Neural cell (in vitro differentiated cells): ENCODE measurements around the gene EHMT1. TPM values are rescaled to one million over a fixed set of nuclear protein-coding genes. Genes with fewer than 3 reads are reported as not detected.

ENCODE experiments used
- H2AFZ ChIP-seq: fragments of 200-600, 300-800 bp; sonication (generic), shearing (Covaris generic); 2 replicates; pipeline ENCODE4 v1.6.0; 2014; ENCODE audit warnings: low read depth, mild to moderate bottlenecking, antibody characterized with exemption, low read length, moderate library complexity
- H3F3A ChIP-seq: fragments of 200-600 bp; shearing (Covaris generic); 2 replicates; pipeline ENCODE4 v1.6.1; 2016; ENCODE audit warnings: mild to moderate bottlenecking, moderate library complexity, mixed read lengths, antibody characterized with exemption, low read length; ENCODE audit not compliant: insufficient read depth, poor library complexity, severe bottlenecking
- H3K27ac ChIP-seq: fragments of 200-600, 300-800 bp; sonication (generic), shearing (Covaris generic); 2 replicates; pipeline ENCODE4 v1.5.1; 2014; ENCODE audit warnings: mild to moderate bottlenecking, low read length, moderate library complexity
- H3K27me3 ChIP-seq: fragments of 300-800, 200-600 bp; sonication (generic), shearing (Covaris generic); 2 replicates; pipeline ENCODE4 v1.6.0; 2014; ENCODE audit warnings: mild to moderate bottlenecking, low read depth, low read length, moderate library complexity; ENCODE audit not compliant: insufficient read depth
- H3K36me3 ChIP-seq: fragments of 300-800, 200-600 bp; sonication (generic), shearing (Covaris generic); 2 replicates; pipeline ENCODE4 v1.5.1; 2014; ENCODE audit warnings: mild to moderate bottlenecking, antibody characterized with exemption, low read length, moderate library complexity; ENCODE audit not compliant: insufficient read depth
- H3K4me2 ChIP-seq: fragments of 300-800, 200-600 bp; sonication (generic), shearing (Covaris generic); 2 replicates; pipeline ENCODE4 v1.6.0; 2014; ENCODE audit warnings: mild to moderate bottlenecking, low read length
- H3K4me3 ChIP-seq: fragments of 300-800, 200-600 bp; sonication (generic), shearing (Covaris generic); 2 replicates; pipeline ENCODE4 v1.5.1; 2014; ENCODE audit warnings: mild to moderate bottlenecking, low read length, moderate library complexity
- H3K79me2 ChIP-seq: fragments of 200-600 bp; shearing (Covaris generic); replicated peaks from 2 replicates; pipeline ENCODE4 v1.6.0; 2014; ENCODE audit warnings: mild to moderate bottlenecking, low read length, moderate library complexity; ENCODE audit not compliant: insufficient read depth
- H3K9ac ChIP-seq: fragments of 300-800, 200-600 bp; sonication (generic), shearing (Covaris generic); 2 replicates; pipeline ENCODE4 v1.6.1; 2016; ENCODE audit warnings: mild to moderate bottlenecking, low read length, mixed read lengths
- H3K9me2 ChIP-seq: fragments of 200-600 bp; shearing (Covaris generic); 2 replicates; pipeline ENCODE4 v1.6.1; 2016; ENCODE audit warnings: mild to moderate bottlenecking, low read length, mixed read lengths; ENCODE audit not compliant: insufficient read depth
- H3K9me3 ChIP-seq: fragments of 200-600, 300-800 bp; sonication (generic), shearing (Covaris generic); 2 replicates; pipeline ENCODE4 v1.6.1; 2016; ENCODE audit warnings: mild to moderate bottlenecking, mixed run types, low read length, moderate library complexity, mixed read lengths
- H4K20me1 ChIP-seq: fragments of 200-600 bp; shearing (Covaris generic); 2 replicates; pipeline ENCODE4 v1.6.1; 2016; ENCODE audit warnings: mild to moderate bottlenecking, mixed run types; ENCODE audit not compliant: insufficient read depth
- CTCF ChIP-seq: fragments of 450-650 bp; IDR thresholded peaks from 2 replicates; pipeline ENCODE4 v1.5.1; 2014; ENCODE audit warnings: antibody characterized with exemption, mild to moderate bottlenecking, moderate library complexity; ENCODE audit not compliant: poor library complexity, severe bottlenecking
- EP300 ChIP-seq: fragments of 450-650 bp; conservative IDR thresholded peaks from 2 replicates; pipeline ENCODE4 v1.6.1; 2014; ENCODE audit warnings: antibody characterized with exemption, mild to moderate bottlenecking, moderate library complexity; ENCODE audit not compliant: poor library complexity, severe bottlenecking
- EZH2 ChIP-seq: fragments of 200-600, 300-800 bp; shearing (Covaris generic), sonication (generic); IDR thresholded peaks from 2 replicates; pipeline ENCODE4 v1.6.1; 2014; ENCODE audit warnings: antibody characterized with exemption, low read length, borderline replicate concordance, mild to moderate bottlenecking; ENCODE audit not compliant: insufficient read depth, poor library complexity, severe bottlenecking
- MXI1 ChIP-seq: fragments of 450-650 bp; conservative IDR thresholded peaks from 2 replicates; pipeline ENCODE4 v1.6.1; 2014; ENCODE audit warnings: antibody characterized with exemption, mild to moderate bottlenecking; ENCODE audit not compliant: poor library complexity, severe bottlenecking
- POLR2AphosphoS5 ChIP-seq: IDR thresholded peaks from 2 replicates; pipeline ENCODE4 v1.6.1; 2012
- RAD21 ChIP-seq: fragments of 450-650 bp; conservative IDR thresholded peaks from 2 replicates; pipeline ENCODE4 v1.6.1; 2014; ENCODE audit warnings: antibody characterized with exemption, mild to moderate bottlenecking, moderate library complexity
- REST ChIP-seq: IDR thresholded peaks from 2 replicates; pipeline ENCODE4 v1.6.1; 2012; ENCODE audit warnings: borderline replicate concordance
- SMC3 ChIP-seq: fragments of 450-650 bp; conservative IDR thresholded peaks from 2 replicates; pipeline ENCODE4 v1.6.1; 2014; ENCODE audit warnings: antibody characterized with exemption, mild to moderate bottlenecking, moderate library complexity; ENCODE audit not compliant: poor library complexity
- TAF1 ChIP-seq: IDR thresholded peaks from 2 replicates; pipeline ENCODE4 v1.6.1; 2012; ENCODE audit warnings: low read depth
- polyA plus RNA-seq: library from polyadenylated mRNA; depleted of rRNA; stranded (reverse); fragments of >200 nt; gene quantifications from 2 replicates; pipeline ENCODE4 v1.2.3, GENCODE V29; 2014

EHMT1 gene
- polyA plus RNA-seq, 1 donor from 2014 or later, result 53.0 TPM

GRCh38 chr9:137650779-137651178 is 32.0 kb downstream of the EHMT1 start:
- Histone ChIP-seq H3K27ac (no peak overlapping the region), H3K4me2 (no peak overlapping the region), H3F3A (no peaks in the 10 kb centered on the region), H3K9me3 (no peaks in the 10 kb centered on the region), H3K36me3 (no peaks in the 10 kb centered on the region), H3K79me2 (peaks cover 40% of the 10 kb centered on the region), H3K4me3 (no peak overlapping the region), H3K27me3 (no peaks in the 10 kb centered on the region), H3K9ac (no peak overlapping the region), H3K9me2 (no peaks in the 10 kb centered on the region), H2AFZ (no peak overlapping the region), H4K20me1 (no peaks in the 10 kb centered on the region)
- TF ChIP-seq SMC3, result no peak
- TF ChIP-seq CTCF, result no peak
- TF ChIP-seq EP300, result no peak
- TF ChIP-seq RAD21, result no peak
- TF ChIP-seq REST, result no peak
- no peak for TF ChIP-seq TAF1
- TF ChIP-seq POLR2AphosphoS5, result no peak
- no peak for TF ChIP-seq EZH2
- TF ChIP-seq MXI1, result no peak

- no peaks in the 10 kb centered on the region for H3K9me3 ChIP-seq
- H3F3A ChIP-seq, result no peaks in the 10 kb centered on the region
- H3K9me2 ChIP-seq, result no peaks in the 10 kb centered on the region
- TF ChIP-seq CTCF, result no peak
- TF ChIP-seq POLR2AphosphoS5, result no peak
- TF ChIP-seq MXI1, result no peak
- no peak for TF ChIP-seq REST
- TF ChIP-seq SMC3, result no peak
- TF ChIP-seq EZH2, result no peak
- no peak for TF ChIP-seq RAD21
- TF ChIP-seq TAF1, result no peak
- no peak for TF ChIP-seq EP300
- H3K4me3 ChIP-seq, result no peak overlapping the region
- H4K20me1 ChIP-seq, result no peaks in the 10 kb centered on the region
- no peaks in the 10 kb centered on the region for H3K27me3 ChIP-seq
- H2AFZ ChIP-seq, result no peak overlapping the region
- H3K9ac ChIP-seq, result no peak overlapping the region
- H3K79me2 ChIP-seq, result peaks cover 35% of the 10 kb centered on the region
- no peaks in the 10 kb centered on the region for H3K36me3 ChIP-seq
- no peak overlapping the region for H3K27ac ChIP-seq
- no peak overlapping the region for H3K4me2 ChIP-seq
These were observed 37.6 kb downstream of the EHMT1 start for GRCh38 chr9:137656416-137656815.
